GM12891 (cell line): ENCODE data around the gene RANBP17.
"Not testable (repeated sequence)": the region's sequence is repeated elsewhere in the genome, so short reads cannot be mapped to it uniquely, and the experiment has no call there.

ENCODE experiments used
- DNase-seq: peaks from one replicate; pipeline ENCODE4 v3.0.0; 2011; ENCODE audit warnings: low spot score; ENCODE audit not compliant: insufficient read length
- FAIRE-seq: peaks from 2 replicates; lab custom pipeline; 2011; peaks lifted over from hg19 to GRCh38; lab: Jason Lieb, UNC
- PAX5 ChIP-seq: IDR thresholded peaks from 2 replicates; pipeline ENCODE4 v1.6.1; 2011; ENCODE audit warnings: low read length, moderate library complexity, mild to moderate bottlenecking; ENCODE audit not compliant: insufficient read depth, severe bottlenecking
- POLR2A ChIP-seq: IDR thresholded peaks from 2 replicates; pipeline ENCODE4 v1.6.1; 2011; ENCODE audit warnings: low read depth, low read length, control low read depth
- POLR2AphosphoS5 ChIP-seq: IDR thresholded peaks from 2 replicates; pipeline ENCODE4 v1.6.1; 2011; ENCODE audit warnings: low read depth, low read length, control low read depth
- POU2F2 ChIP-seq: IDR thresholded peaks from 2 replicates; pipeline ENCODE4 v1.6.1; 2011; ENCODE audit warnings: low read depth, mild to moderate bottlenecking, control low read depth, low read length, moderate library complexity
- SPI1 ChIP-seq: IDR thresholded peaks from 2 replicates; pipeline ENCODE4 v1.6.1; 2011; ENCODE audit warnings: low read depth, low read length, control low read depth
- TAF1 ChIP-seq: IDR thresholded peaks from 2 replicates; pipeline ENCODE4 v1.6.1; 2011; ENCODE audit warnings: low read depth, low read length, control low read depth

The RANBP17 gene

GRCh38 chr5:170993476-170993875 is 131.7 kb downstream of the RANBP17 start:
- no peak for DNase-seq
- no peak for FAIRE-seq
- TF ChIP-seq POLR2A (no peak), PAX5 (no peak), POLR2AphosphoS5 (no peak)

- no peak for FAIRE-seq
- DNase-seq = no peak
- TF ChIP-seq PAX5 = no peak
- TF ChIP-seq TAF1 = no peak
- no peak for TF ChIP-seq POU2F2
- TF ChIP-seq SPI1 = no peak
- no peak for TF ChIP-seq POLR2A
Measured at GRCh38 chr5:171010086-171010485, 148.3 kb downstream of the RANBP17 start.

- FAIRE-seq (no peak), DNase-seq (no peak)
- TF ChIP-seq PAX5 (no peak), POLR2AphosphoS5 (no peak), POLR2A (no peak), POU2F2 (no peak), TAF1 (no peak)
Measured at GRCh38 chr5:171010816-171011215, 149.0 kb downstream of the RANBP17 start.

- FAIRE-seq = no peak
- TF ChIP-seq POLR2AphosphoS5 = no peak
- TF ChIP-seq SPI1 = no peak
- TF ChIP-seq PAX5 = no peak
- TF ChIP-seq POU2F2 = no peak
- no peak for TF ChIP-seq TAF1
- no peak for TF ChIP-seq POLR2A
- no peak for DNase-seq
Measured at GRCh38 chr5:171023508-171023907, 161.7 kb downstream of the RANBP17 start.

GRCh38 chr5:171024084-171024483 is 162.3 kb downstream of the RANBP17 start:
- DNase-seq = no peak
- TF ChIP-seq PAX5 = no peak
- no peak for TF ChIP-seq POLR2AphosphoS5
- no peak for TF ChIP-seq TAF1
- TF ChIP-seq POLR2A = no peak
- no peak for TF ChIP-seq SPI1
- TF ChIP-seq POU2F2 = no peak
- FAIRE-seq = no peak

- TF ChIP-seq POLR2AphosphoS5 = no peak
- no peak for TF ChIP-seq POU2F2
- TF ChIP-seq PAX5 = no peak
- no peak for TF ChIP-seq SPI1
- TF ChIP-seq TAF1 = no peak
- no peak for TF ChIP-seq POLR2A
- FAIRE-seq (no peak), DNase-seq (no peak)
Measured at GRCh38 chr5:171029401-171029800, 167.6 kb downstream of the RANBP17 start.

GRCh38 chr5:171031977-171032376 is 170.2 kb downstream of the RANBP17 start:
- DNase-seq (no peak), FAIRE-seq (no peak)
- TF ChIP-seq POLR2A (no peak), PAX5 (no peak), POLR2AphosphoS5 (no peak), POU2F2 (no peak), TAF1 (no peak), SPI1 (no peak)

- TF ChIP-seq PAX5 (no peak), TAF1 (no peak), SPI1 (no peak), POLR2AphosphoS5 (no peak), POU2F2 (no peak), POLR2A (no peak)
- DNase-seq (no peak), FAIRE-seq (no peak)
Measured at GRCh38 chr5:171032435-171032973, 170.7 kb downstream of the RANBP17 start.

GRCh38 chr5:171041893-171042292 is 180.1 kb downstream of the RANBP17 start:
- not testable (repeated sequence) for FAIRE-seq

GRCh38 chr5:171050916-171051315 is 189.1 kb downstream of the RANBP17 start:
- DNase-seq (no peak), FAIRE-seq (no peak)
- TF ChIP-seq SPI1 (no peak), POU2F2 (no peak), POLR2A (no peak), TAF1 (no peak), PAX5 (no peak), POLR2AphosphoS5 (no peak)

More at GRCh38 chr5:171041893-171042292, 180.1 kb downstream of the RANBP17 start:
- DNase-seq = not testable (repeated sequence)
